Natural killer cell treated with Interleukin-12 subunit alpha and Interleukin-12 subunit beta and Interleukin-15 and Interleukin-18, amount 100 ng/mL, for 72 hours (primary cell): ENCODE data around the gene ATP6V1G3. TPM values are rescaled to one million over a fixed set of nuclear protein-coding genes. Genes with fewer than 3 reads are reported as not detected.
"Not testable (repeated sequence)": the region's sequence is repeated elsewhere in the genome, so short reads cannot be mapped to it uniquely, and the experiment has no call there.

Experiments
- ATAC-seq, 2 donors: fragments of 150-1000 bp; cut with Tn5 transposase in 1 of 2; sonication (Bioruptor Pico), chemical (Tn5 transposase) in 1 of 2; 2 replicates each; pipeline ENCODE4 v1.10.0; 2021
- DNase-seq: peaks from one replicate; pipeline ENCODE4 v3.0.0; 2022; ENCODE audit warnings: low spot score
- H3K27ac Mint-ChIP-seq, 2 donors: 1 replicate in 1 of 2; 2 replicates in 1 of 2; pipeline ENCODE4 v1.8.0; 2022; ENCODE audit warnings: mixed read lengths in 2 of 2, mild to moderate bottlenecking in 1 of 2, moderate library complexity in 1 of 2
- H3K27me3 Mint-ChIP-seq, 2 donors: 1 replicate in 1 of 2; 2 replicates in 1 of 2; pipeline ENCODE4 v1.8.0; 2022; ENCODE audit warnings: mixed read lengths in 2 of 2
- H3K36me3 Mint-ChIP-seq: one replicate; pipeline ENCODE4 v1.8.0; 2022; ENCODE audit warnings: mixed read lengths
- H3K4me1 Mint-ChIP-seq, 2 donors: 1 replicate in 1 of 2; 2 replicates in 1 of 2; pipeline ENCODE4 v1.8.0; 2022; ENCODE audit warnings: low read depth in 2 of 2, mixed read lengths in 2 of 2, mild to moderate bottlenecking in 1 of 2
- H3K4me3 Mint-ChIP-seq: one replicate; pipeline ENCODE4 v1.8.0; 2022; ENCODE audit warnings: mixed read lengths
- H3K9me3 Mint-ChIP-seq: 2 replicates; pipeline ENCODE4 v1.8.0; 2022; ENCODE audit warnings: mixed read lengths
- total RNA-seq, 2 donors: library from RNA; stranded (reverse); gene quantifications; one replicate each; pipeline ENCODE4 v1.2.3, GENCODE V29; 2022

The ATP6V1G3 gene
- total RNA-seq, 2 donors from 2014 or later = not detected

DNA sequence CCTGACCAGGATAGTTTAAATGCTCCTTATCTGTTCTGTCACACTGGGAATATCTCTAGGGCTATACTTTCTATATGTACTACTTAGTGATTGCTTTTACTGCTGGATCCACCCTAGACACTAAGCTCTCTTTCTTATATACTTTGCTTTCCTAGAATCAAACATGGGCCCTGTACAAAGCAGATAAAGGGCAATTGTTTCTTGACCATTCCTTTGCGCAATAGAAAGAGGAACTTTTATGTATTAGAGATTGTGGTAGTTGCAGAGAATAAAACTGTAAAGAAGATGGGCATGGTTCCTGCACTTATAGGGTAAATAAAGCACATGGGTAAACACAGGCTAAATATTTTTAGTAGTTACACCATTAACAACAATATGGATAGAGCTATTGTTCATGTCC is 58.8 kb downstream of the ATP6V1G3 start:
- Mint-ChIP-seq H3K27ac (no peak overlapping the region), H3K27me3 (no peaks in the 10 kb centered on the region), H3K36me3 (peaks cover 11% of the 10 kb centered on the region), H3K4me3 (no peak overlapping the region), H3K4me1 (peaks cover 5 to 10% of the 10 kb centered on the region in 2 donors), H3K9me3 (no peaks in the 10 kb centered on the region)
- no peak for DNase-seq
- no peak for ATAC-seq

DNA sequence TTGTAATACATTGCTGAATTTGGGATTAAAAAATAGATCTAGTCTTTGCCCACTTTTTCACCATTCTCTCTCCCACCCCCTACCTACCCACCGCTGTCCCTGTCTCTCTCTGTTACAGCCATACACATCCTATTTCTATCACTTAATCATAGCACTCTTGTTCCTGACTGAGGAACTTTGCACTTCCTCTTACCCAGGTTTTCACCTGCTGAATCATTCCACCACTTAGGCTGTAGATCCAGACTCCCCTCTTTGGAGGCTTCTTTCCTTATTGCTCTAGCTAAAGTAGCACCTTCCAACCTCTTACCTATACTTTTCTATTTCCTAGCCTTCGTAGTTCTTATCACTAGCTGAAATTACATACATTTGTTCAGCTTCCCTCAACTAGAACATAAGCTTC is 59.6 kb downstream of the ATP6V1G3 start:
- Mint-ChIP-seq H3K4me3 (no peak overlapping the region), H3K9me3 (peaks cover under 1% of the 10 kb centered on the region), H3K36me3 (peaks cover 19% of the 10 kb centered on the region), H3K27me3 (no peaks in the 10 kb centered on the region), H3K4me1 (peaks cover 5 to 10% of the 10 kb centered on the region in 2 donors), H3K27ac (no peak overlapping the region)
- ATAC-seq (no peak), DNase-seq (no peak)

DNA sequence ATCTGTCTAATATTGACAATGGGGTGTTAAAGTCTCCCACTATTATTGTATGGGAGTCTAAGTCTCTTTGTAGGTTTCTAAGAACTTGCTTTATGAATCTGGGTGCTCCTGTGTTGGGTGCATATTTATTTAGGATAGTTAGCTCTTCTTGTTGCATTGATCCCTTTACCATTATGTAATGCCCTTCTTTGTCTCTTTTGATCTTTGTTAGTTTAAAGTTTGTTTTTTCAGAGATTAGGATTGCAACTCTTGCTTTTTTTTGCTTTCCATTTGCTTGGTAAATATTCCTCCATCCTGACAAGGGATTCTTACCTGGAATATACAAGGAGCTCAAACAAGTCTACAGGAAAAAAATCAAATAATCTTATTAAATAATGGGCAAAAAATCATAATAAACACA is 63.1 kb downstream of the ATP6V1G3 start:
- not testable (repeated sequence) for H3K27me3 Mint-ChIP-seq, H3K4me3 Mint-ChIP-seq, ATAC-seq, H3K4me1 Mint-ChIP-seq, DNase-seq, H3K27ac Mint-ChIP-seq
- Mint-ChIP-seq H3K9me3 (peaks cover 14% of the 10 kb centered on the region), H3K36me3 (peaks cover 26% of the 10 kb centered on the region)

Other genes with a start within 250 kb of the ATP6V1G3 start
- gene PTPRC, start 98.4 kb upstream of the ATP6V1G3 start, total RNA-seq = 100 to 1,000 TPM; 334 to 761 TPM